ELF-1 (cell line): ENCODE results near the gene HIPK3.
"Not testable (repeated sequence)": the region's sequence is repeated elsewhere in the genome, so short reads cannot be mapped to it uniquely, and the experiment has no call there.

Source experiments
- DNase-seq: peaks from one replicate; pipeline ENCODE4 v3.0.0-alpha.2; 2016; ENCODE audit warnings: low read depth, low spot score

HIPK3 gene

DNA sequence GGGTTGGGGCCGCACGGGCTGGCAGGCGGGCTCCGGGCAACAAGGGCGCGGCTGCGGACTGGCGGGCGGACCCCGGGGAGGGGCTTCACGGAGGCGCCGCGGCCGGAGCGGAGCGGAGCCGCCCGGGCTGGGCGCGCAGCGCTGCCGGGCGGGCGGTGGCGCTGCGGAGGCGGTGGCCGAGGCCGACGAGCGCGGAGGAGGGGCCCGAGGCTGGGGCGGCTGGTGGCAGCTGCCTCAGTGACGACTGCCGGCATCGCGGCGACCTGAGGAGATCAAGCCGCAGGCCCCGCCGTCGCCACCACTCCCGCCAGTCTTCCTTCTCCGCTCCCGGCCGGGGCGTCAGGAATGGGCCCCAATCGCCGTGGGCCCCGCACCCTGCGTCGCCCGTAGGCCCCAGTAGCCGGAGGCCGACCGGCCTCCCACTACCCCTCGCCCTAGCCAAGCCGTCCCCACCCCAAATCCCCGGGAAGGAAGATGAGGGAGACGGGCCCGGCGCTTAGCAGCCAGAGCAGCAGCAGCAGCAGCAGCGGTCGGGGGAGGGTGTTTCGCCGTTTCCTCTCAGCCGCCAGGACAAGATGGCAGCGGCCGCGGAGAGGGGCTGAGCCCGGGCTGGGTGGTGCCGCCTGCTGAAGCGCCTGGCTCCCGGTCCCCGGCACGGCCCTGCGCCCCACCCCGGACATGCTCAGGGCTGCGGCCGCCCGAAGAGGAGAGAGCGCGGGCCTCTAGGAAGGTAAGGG, at the start of gene HIPK3:
TSS of gene HIPK3 (plus strand) at position 222 of the 737 bp plus-strand sequence.
- DNase-seq, result peak; percentile 77

DNA sequence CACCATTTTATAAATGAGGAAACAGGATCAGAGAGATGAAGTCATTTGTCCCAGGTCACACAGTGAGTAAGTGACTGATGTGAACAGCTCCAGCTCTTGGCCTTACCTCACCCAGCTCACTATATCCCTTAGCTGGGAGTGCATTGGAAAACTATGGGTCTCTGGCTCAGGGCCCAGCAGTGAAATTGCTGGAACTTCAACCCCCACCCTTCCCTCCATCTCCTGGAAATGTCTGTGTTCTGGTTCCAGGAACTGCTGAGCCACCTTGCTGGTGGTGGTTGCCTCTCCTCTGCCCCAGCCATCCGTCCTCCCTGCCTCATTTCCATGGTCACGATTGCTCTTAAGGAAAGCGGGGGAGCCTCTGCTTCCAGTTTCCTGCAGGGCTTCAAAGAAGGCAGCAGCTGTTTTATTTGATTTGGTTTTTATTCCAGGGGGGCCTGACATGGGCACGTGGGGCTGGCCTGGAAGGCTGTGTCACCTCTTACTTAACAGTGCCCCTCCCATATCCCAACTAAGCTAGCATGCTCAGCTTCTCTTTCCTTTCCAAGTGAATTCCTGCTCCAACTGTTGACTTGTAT, 49.7 kb upstream of the HIPK3 start:
- DNase-seq, result no peak

DNA sequence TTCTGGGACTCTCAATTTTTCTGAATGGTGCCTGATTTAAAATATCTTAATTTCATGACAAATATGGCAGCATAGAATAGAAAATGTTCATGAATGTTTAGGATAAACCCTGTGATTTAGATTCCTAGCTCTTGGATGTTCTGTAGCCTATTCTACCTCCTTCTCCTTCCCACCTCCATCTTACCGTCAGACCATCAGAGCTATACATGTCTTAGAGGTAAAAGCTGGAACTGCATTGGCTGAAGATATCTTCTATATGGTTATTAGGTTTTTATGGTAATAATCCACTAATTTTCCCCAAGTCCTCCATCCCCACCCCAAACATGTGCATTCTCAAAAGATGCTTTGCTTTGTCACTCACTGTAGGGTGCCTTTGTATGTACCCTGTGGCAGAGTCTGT, 49.0 kb upstream of the HIPK3 start:
- no peak for DNase-seq

DNA sequence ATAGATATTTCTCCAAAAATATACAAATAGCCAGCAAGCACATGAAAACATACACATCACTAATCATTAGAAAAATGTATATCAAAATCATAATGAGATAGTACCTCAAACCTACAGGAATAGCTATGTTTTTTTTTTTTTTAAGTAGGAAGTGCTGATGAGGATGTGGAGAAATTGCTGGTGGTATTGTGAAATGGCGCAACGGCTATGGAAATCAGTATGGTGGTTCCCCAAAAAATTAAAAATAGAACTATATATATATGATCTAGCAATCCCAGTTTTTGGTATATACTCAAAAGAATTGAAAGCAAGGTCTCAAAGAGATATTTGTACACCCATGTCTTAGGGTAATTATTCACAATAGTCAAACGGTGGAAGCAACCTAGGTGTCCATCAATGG, 46.0 kb upstream of the HIPK3 start:
- no peak for DNase-seq

DNA sequence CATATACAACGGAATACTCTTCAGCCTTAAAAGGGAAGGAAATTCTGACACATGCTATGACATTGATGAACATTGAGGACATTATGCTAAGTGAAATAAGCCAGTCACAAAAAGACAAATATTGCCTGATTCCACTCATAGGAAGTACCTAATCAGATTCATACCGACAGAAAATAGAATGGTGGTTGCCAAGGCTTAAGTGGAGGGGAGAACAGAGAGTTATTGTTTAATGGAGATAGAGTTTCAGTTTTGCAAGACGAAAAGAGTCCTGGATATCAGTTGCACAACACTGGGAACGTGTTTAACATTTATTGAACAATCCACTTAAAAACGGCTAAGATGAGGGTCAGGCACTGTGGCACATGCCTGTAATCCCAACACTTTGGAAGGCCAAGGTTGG, 45.6 kb upstream of the HIPK3 start:
- DNase-seq, result no peak

DNA sequence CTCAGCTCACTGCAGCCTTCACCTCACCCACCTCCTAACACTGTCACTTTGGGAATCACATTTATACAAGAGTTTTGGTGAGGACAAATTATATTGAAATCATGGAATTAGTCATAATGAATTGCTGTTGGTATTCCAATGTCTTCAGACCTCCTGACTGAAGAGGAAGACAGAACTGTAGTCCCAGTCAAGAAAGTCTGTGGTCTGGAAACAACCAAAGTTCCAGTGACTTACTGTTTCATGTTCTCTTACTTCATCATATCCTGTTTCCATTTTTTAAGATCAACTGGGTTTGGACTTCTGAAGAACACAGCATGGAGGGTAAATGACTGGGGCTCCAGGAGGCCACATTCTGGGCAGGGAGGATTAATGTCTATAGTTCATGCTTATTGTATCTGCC, 43.0 kb upstream of the HIPK3 start:
- DNase-seq, result no peak

DNA sequence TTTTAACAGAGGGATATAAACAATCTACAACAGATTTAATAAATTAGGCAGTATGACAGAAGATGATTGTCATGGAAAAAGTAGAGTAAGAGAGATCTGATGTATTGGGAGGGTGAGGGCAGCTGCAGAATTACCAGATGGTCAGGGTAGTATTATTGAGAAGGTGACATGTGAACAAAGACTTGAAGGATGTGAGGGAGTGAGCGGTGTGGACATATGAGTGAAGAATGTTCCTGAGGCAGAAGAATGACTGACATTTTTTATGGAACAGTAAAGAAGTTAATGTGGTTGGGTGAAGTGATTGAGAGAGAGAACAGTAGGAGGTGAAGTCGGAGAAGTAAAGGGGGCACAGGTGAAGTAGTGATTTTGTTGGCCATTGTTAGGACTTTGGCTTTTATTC, 42.4 kb upstream of the HIPK3 start:
- DNase-seq, result no peak

DNA sequence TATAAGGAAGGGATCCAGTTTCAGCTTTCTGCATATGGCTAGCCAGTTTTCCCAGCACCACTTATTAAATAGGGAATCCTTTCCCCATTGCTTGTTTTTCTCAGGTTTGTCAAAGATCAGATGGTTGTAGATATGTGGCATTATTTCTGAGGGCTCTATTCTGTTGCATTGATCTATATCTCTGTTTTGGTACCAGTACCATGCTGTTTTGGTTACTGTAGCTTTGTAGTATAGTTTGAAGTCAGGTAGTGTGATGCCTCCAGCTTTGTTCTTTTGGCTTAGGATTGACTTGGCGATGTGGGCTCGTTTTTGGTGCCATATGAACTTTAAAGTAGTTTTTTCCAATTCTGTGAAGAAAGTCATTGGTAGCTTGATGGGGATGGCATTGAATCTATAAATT, 40.5 kb upstream of the HIPK3 start:
- DNase-seq, result not testable (repeated sequence)

DNA sequence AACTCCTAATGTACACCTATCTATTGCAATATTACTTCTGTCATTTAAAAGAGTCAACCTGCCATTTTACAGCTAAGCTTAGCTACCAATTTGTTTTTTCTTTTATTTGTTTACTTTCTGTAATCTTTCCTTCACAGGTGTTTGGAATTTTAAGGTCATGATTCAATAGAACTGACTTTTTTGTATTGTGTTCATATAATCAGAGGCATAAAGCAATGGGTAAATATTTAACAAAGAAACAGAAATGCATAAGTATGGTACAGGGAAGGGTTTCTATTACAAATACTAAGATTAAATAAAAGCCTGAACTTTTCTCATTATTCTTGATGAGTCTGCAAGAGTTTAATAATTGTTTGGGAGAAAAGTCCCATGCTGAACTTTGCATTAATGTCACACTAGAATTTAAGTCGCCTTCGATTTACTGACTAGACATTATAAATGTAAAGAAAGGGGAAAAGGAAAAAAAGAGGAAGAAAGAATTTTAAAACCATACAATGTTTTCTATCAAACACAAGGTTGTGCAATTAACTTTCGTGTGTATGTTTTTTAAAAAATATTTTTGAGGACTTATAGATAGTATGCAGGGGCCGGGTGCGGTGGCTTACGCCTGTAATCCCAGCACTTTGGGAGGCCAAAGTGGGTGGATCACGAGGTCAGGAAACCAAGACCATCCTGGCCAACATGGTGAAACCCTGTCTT, 35.0 kb upstream of the HIPK3 start:
- DNase-seq, result no peak

DNA sequence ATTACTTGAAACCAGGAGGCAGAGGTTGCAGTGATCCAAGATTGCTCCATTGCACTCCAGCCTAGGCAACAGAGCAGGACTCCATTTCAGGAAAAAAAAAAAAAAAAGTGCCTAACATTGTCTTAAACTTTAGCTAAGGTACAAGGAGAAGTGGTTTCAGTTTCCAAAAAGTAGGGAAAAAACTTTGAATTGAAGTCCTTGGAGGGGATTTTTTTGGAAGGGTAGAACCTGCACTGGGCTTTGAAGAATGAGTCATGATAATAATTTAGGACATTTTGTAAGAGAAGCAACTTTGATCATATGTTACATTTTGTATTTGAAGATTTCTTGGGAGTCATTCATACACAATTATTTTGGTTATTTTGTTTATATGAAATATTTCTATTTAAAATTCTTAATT, 31.8 kb upstream of the HIPK3 start:
- no peak for DNase-seq

DNA sequence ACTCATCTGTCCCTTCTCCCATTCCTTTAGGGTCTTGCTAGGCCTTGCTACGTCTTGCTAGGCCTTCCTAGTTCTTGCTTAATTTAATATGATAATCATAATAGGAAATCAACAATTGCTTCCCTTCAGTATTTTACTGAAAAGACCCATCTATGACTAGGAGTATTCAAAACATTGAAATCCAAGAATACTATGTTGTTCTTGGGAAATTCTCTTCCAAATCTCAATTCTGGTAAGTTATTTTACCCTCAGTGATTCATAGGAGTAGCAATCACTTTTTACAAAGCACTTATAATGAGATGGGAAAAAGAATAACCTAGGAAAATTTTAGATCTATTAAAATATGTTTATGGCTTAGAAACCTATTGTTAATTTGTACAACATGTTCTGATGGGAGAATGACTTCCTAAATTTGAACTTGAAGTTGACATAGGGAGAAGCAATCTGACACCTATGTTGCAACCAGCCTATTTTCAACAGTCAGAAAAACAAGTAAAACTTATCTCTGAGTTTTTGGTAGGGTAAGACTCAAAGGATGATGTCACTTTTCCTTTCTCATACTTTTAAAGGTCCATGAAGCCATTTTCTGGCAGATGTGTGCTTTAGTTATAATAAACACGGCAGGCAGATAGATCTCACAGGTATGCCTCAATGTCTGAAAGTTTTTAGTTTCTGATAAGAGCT, 29.5 kb upstream of the HIPK3 start:
- DNase-seq, result no peak

DNA sequence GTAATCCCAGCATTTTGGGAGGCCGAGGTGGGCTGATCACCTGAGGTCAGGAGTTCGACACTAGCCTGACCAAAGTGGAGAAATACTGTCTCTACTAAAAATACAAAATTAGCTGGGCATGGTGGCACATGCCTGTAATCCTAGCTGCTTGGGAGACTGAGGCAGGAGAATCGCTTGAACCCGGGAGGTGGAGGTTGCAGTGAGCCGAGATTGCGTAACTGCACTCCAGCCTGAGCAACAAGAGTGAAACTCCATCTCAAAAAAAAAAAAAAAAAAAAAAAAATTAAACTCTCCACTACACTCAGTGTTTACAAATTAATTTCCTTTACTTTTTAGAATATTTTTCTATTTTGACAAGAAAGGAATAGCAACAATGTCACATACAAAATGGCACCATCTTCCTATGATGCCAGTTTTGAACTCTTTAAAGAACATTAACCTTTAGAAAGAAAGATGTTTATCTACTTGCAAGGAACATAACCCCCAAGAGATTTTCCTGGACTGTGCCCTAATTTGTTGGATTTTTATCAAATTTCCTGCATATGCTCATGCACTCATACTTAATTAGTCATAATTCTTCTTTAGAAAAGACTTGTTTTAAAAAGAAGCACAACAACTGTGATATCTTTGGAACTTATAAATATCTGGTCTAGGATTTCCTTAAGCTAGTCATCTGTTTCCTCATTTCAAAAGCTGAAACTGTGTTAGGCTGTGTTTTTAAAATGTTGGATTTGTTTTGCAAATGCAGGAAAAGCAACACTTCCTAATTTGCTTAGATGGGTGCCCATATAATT, 22.6 kb upstream of the HIPK3 start:
- no peak for DNase-seq

DNA sequence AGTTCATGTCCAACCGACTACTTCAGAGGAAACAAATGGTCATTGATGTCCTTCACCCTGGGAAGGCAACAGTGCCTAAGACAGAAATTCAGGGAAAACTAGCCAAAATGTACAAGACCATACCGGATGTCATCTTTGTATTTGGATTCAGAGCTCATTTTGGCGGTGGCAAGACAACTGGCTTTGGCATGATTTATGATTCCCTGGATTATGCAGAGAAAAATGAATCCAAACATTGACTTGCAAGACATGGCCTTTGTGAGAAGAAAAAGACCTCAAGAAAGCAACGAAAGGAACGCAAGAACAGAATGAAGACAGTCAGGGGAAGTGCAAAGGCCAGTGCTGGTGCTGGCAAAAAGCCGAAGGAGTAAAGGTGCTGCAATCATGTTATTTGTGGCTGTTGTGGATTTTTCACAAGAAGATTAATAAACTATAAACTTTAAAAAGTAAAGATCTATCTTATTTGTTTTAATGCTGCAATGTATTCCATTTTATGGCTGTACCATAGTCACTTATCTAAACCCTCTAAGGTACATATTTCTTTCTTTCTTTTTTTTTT, 20.1 kb upstream of the HIPK3 start:
- no peak for DNase-seq

DNA sequence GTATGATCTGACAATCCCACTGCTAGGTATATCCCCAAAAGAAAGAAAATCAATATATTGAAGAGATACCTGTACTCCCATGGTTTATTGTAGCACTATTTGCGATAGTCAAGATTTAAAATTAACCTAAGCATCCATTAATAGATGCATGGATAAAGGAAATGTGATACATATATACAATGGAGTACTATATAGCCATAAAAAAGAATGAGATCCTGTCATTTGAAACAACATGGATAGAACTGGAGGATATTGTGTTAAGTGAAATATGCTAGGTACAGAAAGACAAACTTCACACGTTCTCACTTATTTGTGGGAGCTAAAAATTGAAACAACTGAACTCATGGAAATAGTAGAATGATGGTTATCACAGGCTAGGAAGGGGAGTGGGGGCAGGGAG, 14.6 kb upstream of the HIPK3 start:
- DNase-seq, result no peak

DNA sequence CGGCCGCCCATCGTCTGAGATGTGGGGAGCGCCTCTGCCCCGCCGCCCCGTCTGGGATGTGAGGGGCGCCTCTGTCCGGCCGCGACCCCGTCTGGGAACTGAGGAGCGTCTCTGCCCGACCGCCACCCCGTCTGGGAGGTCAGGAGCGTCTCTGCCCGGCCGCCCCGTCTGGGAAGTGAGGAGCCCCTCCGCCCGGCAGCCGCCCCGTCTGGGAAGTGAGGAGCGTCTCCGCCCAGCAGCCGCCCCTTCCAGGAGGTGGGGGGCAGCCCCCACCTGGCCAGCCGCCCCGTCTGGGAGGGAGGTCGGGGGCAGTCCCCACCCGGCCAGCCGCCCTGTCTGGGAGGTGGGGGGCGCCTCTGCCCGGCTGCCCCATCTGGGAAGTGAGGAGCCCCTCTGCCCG, 13.5 kb upstream of the HIPK3 start:
- DNase-seq, result not testable (repeated sequence)

DNA sequence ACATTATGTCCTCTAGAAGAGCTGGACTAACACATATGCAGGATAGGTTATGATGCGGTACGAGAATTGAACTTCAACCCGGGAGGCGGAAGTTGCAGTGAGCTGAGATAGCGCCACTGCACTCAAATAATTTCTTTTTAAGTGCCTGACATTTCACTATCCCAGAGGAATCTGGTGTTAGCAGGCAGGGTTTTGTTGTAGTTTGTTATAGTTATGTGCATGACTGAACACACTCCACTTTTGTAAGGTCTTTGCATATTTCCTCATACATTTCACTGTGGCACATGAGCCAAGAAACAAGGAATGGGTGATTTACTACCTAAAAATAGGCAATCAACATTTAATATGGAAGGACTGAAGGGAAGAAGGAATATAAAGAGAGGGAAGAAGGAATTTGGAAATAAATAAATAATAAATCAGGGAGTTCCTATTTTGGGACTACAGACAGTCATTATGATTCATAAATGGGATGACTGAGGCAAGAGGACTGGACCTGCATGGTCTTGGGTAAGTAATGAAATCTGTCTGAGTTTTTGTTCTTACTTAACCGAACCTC, 8.7 kb upstream of the HIPK3 start:
- DNase-seq, result no peak

DNA sequence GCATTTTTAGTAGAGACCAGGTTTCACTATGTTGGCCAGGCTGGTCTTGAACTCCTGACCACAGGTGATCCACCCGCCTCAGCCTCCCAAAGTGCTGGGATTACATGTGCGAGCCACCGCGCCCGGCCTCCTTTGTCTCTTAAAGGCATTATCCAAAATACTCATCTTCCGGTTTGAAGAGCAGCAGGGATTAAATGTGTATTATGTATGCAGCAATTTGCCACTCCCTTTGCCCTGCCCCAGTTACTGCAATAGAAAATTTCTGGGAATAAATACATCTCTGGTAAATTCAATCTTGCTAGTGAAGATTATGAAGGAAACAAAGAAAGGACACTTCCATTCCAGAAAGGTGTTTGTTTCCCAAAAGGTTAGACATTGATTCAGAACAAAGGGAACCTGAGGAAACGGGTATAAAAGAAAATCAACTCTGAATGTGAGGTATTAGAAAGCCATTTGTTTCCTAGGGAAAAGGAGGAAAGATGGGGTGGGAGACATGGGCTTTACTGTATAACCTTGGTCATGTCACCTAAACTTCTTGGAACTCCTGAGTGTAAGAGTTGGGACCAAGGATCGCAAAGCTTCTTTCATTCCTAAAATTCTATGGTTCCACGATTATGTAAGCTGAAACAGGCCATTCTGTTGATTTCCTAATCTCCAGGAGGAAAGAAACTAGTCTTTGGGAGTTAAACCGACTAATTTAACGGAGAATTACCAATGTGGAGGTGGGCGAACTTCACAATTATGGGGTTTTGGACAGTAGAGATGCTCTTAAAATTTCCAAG, 959 bp upstream of the HIPK3 start:
- DNase-seq, result peak; percentile 28

DNA sequence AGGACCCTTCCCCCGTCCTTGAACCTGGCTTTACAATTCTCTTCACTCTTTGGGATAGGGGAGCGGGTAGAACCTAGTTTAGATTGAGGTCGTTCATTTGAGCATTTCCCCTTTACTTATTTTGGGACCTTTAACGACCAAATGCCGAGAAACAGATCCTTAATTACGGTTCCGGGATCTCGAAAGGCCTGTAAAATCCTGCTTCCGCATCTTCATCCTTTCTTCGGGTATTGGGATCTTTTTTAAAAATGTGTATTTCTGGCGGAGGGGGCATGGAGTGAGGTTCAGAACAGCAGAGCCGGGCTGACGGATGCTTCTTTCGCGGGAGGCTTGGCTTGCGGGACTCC, 395 bp upstream of the HIPK3 start:
- DNase-seq, result no peak

DNA sequence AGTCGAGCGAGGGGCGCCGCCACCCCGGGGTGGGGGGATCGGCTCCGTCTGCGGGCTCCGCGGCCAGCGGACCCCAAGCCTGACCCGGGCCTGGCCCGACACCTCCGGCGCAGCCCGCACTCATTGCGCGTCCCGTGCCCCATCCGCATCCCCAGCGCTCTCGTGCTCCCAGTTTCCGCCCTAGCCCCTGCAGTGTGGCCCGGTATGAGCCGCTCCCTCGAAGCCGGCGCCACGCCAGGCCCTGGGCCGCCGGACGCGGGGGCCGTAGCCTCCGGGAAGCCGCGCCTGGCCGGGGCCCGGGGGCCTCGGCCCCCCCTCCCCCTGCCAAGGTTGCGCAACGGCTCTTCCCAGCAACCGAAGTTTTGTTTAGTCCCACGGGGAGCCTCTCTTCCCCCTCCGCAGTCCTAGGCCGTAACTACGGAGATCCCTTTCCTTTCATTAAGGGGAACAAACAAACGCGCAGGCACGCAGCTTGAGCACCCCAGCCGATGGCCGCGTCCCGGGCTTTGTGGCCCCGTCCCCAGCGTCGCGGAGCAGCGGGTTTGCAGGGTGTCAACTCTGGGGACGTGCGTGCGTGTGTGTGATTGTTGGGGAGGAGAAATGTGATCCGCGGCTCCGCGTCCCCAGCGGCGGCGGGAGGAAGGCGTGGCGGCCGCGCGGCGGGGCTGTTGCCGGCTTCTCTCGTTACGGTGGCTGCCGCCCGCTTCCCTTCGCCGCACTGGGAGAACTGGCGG, 883 bp downstream of the HIPK3 start:
- peak; percentile 91 for DNase-seq
